Ishikawa (cell line): ENCODE results near the gene NUP85.

Source experiments
- CEBPB ChIP-seq: IDR thresholded peaks from 2 replicates; pipeline ENCODE4 v1.6.1; 2012
- EGR1 ChIP-seq: IDR thresholded peaks from 2 replicates; pipeline ENCODE4 v1.6.1; 2012
- EP300 ChIP-seq: IDR thresholded peaks from 2 replicates; pipeline ENCODE4 v1.6.1; 2012; ENCODE audit warnings: borderline replicate concordance
- FOXM1 ChIP-seq: IDR thresholded peaks from 2 replicates; pipeline ENCODE4 v1.6.1; 2012; ENCODE audit warnings: low read depth, borderline replicate concordance
- NFIC ChIP-seq: IDR thresholded peaks from 2 replicates; pipeline ENCODE4 v1.6.1; 2012
- RAD21 ChIP-seq: IDR thresholded peaks from 2 replicates; pipeline ENCODE4 v1.6.1; 2012; ENCODE audit warnings: low read depth
- TAF1 ChIP-seq: IDR thresholded peaks from 2 replicates; pipeline ENCODE4 v1.6.1; 2012; ENCODE audit warnings: low read depth, mild to moderate bottlenecking
- TCF12 ChIP-seq: IDR thresholded peaks from 2 replicates; pipeline ENCODE4 v1.6.1; 2012; ENCODE audit warnings: low read depth
- TEAD4 ChIP-seq: IDR thresholded peaks from 2 replicates; pipeline ENCODE4 v1.6.1; 2012
- YY1 ChIP-seq: IDR thresholded peaks from 2 replicates; pipeline ENCODE4 v1.6.1; 2012; ENCODE audit warnings: low read depth
- ZBTB7A ChIP-seq: IDR thresholded peaks from 2 replicates; pipeline ENCODE4 v1.6.1; 2012; ENCODE audit warnings: low read depth
- TF ChIP-seq, protein P1 (sequence below): IDR thresholded peaks from 2 replicates; pipeline ENCODE4 v1.6.1; 2012; ENCODE audit warnings: low read depth, mild to moderate bottlenecking
- TF ChIP-seq, protein P2 (sequence below): IDR thresholded peaks from 2 replicates; pipeline ENCODE4 v1.6.1; 2012
- TF ChIP-seq, protein P3 (sequence below): IDR thresholded peaks from 2 replicates; pipeline ENCODE4 v1.6.1; 2012

DNA sequence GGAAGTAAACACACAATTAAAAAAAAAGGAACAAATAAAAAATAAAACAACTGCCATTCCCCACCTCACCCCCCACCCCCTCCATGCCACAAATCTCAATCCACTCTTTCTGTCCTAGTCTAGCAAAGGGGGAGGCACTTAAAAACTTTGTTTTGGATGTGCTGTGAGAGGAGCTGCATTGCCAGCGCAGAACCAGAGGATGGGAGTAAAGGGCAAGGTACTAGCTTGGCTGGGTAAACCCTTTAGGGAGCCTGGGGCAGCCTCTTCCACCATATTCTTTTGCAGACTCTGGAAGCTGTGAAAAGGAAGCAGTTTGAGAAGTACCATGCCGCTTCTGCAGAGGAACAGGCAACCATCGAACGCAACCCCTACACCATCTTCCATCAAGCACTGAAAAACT is 57.6 kb downstream of the NUP85 start:
- TF ChIP-seq EP300 = no peak
- no peak for TF ChIP-seq NFIC
- TF ChIP-seq, protein P1, sequence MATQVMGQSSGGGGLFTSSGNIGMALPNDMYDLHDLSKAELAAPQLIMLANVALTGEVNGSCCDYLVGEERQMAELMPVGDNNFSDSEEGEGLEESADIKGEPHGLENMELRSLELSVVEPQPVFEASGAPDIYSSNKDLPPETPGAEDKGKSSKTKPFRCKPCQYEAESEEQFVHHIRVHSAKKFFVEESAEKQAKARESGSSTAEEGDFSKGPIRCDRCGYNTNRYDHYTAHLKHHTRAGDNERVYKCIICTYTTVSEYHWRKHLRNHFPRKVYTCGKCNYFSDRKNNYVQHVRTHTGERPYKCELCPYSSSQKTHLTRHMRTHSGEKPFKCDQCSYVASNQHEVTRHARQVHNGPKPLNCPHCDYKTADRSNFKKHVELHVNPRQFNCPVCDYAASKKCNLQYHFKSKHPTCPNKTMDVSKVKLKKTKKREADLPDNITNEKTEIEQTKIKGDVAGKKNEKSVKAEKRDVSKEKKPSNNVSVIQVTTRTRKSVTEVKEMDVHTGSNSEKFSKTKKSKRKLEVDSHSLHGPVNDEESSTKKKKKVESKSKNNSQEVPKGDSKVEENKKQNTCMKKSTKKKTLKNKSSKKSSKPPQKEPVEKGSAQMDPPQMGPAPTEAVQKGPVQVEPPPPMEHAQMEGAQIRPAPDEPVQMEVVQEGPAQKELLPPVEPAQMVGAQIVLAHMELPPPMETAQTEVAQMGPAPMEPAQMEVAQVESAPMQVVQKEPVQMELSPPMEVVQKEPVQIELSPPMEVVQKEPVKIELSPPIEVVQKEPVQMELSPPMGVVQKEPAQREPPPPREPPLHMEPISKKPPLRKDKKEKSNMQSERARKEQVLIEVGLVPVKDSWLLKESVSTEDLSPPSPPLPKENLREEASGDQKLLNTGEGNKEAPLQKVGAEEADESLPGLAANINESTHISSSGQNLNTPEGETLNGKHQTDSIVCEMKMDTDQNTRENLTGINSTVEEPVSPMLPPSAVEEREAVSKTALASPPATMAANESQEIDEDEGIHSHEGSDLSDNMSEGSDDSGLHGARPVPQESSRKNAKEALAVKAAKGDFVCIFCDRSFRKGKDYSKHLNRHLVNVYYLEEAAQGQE = no peak
- no peak for TF ChIP-seq CEBPB
- no peak for TF ChIP-seq RAD21
- TF ChIP-seq, protein P2, sequence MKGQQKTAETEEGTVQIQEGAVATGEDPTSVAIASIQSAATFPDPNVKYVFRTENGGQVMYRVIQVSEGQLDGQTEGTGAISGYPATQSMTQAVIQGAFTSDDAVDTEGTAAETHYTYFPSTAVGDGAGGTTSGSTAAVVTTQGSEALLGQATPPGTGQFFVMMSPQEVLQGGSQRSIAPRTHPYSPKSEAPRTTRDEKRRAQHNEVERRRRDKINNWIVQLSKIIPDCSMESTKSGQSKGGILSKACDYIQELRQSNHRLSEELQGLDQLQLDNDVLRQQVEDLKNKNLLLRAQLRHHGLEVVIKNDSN = no peak
- TF ChIP-seq YY1 = no peak
- no peak for TF ChIP-seq TAF1
- TF ChIP-seq, protein P3, sequence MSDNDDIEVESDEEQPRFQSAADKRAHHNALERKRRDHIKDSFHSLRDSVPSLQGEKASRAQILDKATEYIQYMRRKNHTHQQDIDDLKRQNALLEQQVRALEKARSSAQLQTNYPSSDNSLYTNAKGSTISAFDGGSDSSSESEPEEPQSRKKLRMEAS = no peak
- no peak for TF ChIP-seq TEAD4
- TF ChIP-seq FOXM1 = no peak
- no peak for TF ChIP-seq ZBTB7A
- no peak for TF ChIP-seq TCF12
- TF ChIP-seq EGR1 = no peak
